T47D (cell line): Measurements from ENCODE around the gene HOMER1.

Experiments used
- DNase-seq, 2 experiments: peaks; one replicate each; pipeline versions ENCODE4 v3.0.0 to v3.0.0-alpha.2; 2011 to 2012; ENCODE audit warnings: low read depth in 1 of 2, low spot score in 1 of 2
- JUND ChIP-seq: IDR thresholded peaks from 2 replicates; pipeline ENCODE4 v1.6.1; 2012; ENCODE audit warnings: low read depth
- in situ Hi-C: cut with HindIII; loops from 2 replicates; pipeline ENCODE4 v1.10.0; 2016; ENCODE audit warnings: low sequenced_read_pairs, low pct_unique_long_range_greater_than_20kb

Gene HOMER1

GRCh38 chr5:79471556-79471955 is 42.4 kb downstream of the HOMER1 start:
- no peak for TF ChIP-seq JUND
- no peak for DNase-seq
- in situ Hi-C loops, result no loop called here

DNA sequence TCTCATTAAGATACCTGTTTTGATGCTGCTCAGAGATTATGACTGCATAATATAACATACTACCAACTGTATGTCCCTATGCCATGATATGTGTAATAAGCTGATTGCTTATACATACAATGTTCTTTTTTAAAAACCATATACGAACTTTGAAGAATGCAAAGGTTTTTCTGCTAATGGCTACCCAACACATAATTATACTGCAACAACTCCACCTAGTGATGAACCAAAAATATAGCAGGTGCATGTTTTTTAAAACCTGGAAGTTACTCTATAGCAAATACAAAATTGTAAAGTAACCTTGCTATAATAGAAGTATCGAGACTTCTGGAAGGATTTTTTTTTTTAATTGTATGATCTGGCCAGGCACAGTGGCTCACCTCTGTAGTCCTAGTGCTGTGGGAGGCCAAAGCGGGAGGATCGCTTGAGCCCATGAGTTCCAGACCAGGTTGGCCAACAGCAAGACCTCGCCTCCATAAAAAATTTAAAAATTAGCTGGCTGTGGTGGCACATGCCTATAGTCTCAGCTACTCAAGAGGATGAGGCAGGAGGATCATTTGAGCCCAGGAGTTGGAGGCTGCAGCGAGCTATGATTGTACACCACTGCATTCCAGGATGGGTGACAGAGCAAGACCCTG is 49.1 kb downstream of the HOMER1 start:
- in situ Hi-C loops, result no loop called here
- DNase-seq, result peak; percentile 33 to 44
- no peak for TF ChIP-seq JUND

DNA sequence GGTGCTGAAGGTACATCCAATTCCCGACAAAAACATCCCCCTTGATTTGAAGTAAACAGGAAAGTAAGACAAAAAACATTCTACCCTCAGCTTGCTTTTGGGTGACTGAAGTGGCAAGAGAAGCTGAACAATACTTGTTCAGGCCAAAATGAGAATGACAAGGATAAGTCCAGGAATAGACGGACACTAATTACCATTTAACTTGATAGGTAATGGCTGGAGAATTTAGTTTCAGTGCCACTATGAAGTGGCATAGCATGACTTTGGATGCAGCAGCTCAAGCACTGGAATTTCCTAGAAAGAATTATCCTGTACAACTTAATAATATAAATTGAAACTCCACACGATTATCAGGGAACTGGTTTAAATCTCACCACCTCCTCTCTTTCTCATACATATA is 49.7 kb downstream of the HOMER1 start:
- TF ChIP-seq JUND, result no peak
- DNase-seq, result no peak
- in situ Hi-C loops, result no loop called here

- in situ Hi-C loops, result no loop called here
- TF ChIP-seq JUND, result no peak
- DNase-seq, result no peak
Measured at GRCh38 chr5:79459626-79460025, 54.3 kb downstream of the HOMER1 start.

- in situ Hi-C loops, result no loop called here
Measured at GRCh38 chr5:79456890-79457583, 56.9 kb downstream of the HOMER1 start.

DNA sequence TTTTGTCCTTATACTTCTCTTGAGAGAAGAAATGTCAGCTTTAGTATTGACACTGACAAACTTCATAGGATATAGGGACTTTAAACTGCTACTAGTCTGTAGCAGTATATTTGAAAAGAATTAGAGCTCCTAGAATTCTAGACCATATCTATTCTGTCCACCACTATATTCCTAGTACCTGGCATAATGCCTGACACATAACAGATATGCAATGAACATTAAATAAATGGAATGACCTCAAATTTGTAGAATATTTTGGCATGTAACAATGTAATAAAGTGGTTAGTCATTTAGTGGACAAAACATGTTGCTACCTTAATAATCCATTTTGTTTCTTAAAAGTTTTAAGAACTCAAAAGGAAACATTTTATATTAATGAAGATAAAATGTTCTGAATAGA is 57.5 kb downstream of the HOMER1 start:
- TF ChIP-seq JUND, result no peak
- in situ Hi-C loops, result no loop called here

More at GRCh38 chr5:79456890-79457583, 56.9 kb downstream of the HOMER1 start:
- no peak for DNase-seq
- TF ChIP-seq JUND, result no peak

DNA sequence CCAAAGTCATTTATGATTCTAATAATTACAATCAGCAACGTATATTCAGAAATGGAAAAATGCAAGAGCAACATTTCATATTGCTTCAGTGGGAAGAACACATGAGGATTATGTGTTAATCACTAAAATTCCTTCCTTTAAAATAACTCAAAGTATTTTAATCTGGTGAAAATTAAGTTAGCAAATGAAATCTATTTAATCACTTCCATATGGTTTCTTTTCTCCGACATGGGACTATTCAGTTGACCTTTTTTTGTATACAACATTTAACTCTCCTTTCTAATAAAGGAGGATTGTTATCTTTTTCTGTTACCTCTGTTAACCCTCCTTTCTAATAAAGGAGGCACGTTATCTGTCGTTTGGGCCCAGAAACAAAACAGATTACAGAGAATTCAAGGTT is 59.9 kb downstream of the HOMER1 start:
- DNase-seq, result no peak
- in situ Hi-C loops, result no loop called here
- no peak for TF ChIP-seq JUND

More for the DNA sequence above, 57.5 kb downstream of the HOMER1 start:
- DNase-seq, result no peak

GRCh38 chr5:79448336-79448735 is 65.6 kb downstream of the HOMER1 start:
- DNase-seq, result no peak
- in situ Hi-C loops, result no loop called here
- TF ChIP-seq JUND, result no peak

DNA sequence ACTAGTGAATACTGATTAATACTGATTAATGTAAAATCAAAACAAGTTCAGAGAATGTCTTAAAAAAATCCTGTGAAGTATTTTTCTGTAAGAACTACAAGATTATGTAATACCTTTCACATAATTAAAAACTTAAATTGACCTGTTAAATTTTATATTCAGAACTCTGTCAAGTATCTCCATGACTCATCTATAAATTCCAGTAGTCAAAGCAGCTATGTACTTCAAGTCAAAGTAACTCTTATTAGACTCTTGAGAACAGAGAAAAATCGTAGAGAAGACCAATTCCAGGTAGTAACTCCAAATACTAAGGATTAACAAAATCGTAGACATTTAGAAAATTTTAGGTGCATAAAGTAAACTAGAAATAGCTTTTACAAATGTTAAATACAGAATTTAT is 77.1 kb downstream of the HOMER1 start:
- no peak for DNase-seq

GRCh38 chr5:79436224-79436623 is 77.7 kb downstream of the HOMER1 start:
- peak in 1 of 2 experiments; percentile 1 for DNase-seq
- no peak for TF ChIP-seq JUND
- in situ Hi-C loops, result no loop called here

More for the DNA sequence above, 77.1 kb downstream of the HOMER1 start:
- in situ Hi-C loops, result no loop called here
- no peak for TF ChIP-seq JUND

- in situ Hi-C loops, result no loop called here
- no peak for TF ChIP-seq JUND
- DNase-seq, result no peak
Measured at GRCh38 chr5:79430196-79430595, 83.7 kb downstream of the HOMER1 start.

DNA sequence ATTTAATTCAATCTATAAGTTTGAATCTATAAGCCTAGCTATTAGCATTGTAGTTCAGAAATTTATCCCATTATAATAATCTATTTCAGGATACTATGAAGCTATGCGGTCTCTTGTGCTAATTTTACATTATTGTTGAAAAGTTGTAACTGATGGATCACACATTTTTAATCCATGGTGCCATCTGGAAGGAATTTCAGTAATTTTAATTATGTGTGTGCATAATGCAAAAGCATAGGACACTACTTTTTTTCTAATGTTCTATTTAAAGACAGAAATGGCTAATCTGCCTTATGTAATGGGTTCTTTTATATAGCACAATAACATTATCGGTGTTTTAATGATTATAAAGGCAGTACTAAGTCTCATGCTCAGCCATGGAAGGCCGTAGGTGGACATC is 90.6 kb downstream of the HOMER1 start:
- no peak for TF ChIP-seq JUND
- DNase-seq, result no peak
- in situ Hi-C loops, result no loop called here

GRCh38 chr5:79420248-79420647 is 93.7 kb downstream of the HOMER1 start:
- in situ Hi-C loops, result no loop called here
- TF ChIP-seq JUND, result no peak
- DNase-seq, result no peak
